ENCODE results near the gene CLCF1. TPM values are rescaled to one million over a fixed set of nuclear protein-coding genes. Genes with fewer than 3 reads are reported as not detected.
A peak's percentile ranks its signal among the peaks of the same experiment; 100 is the strongest.

CLCF1 gene
- polyA plus RNA-seq, 4 donors: 1.4 to 6.3 (median 3.0) TPM; not detected in 1

GRCh38 chr11:67371189-67371910 lies 2.0 kb downstream of the CLCF1 start:
- Histone ChIP-seq H3K27me3 (ENCODE audit: control insufficient read depth in 3 of 3, insufficient read depth in 3 of 3, low read length in 3 of 3) (peaks cover 0 to 7% (median 0%) of the 10 kb centered on the region in 3 donors), H3K4me3 (ENCODE audit: low read depth in 1 of 3, low read length in 3 of 3) (peak overlapping the region in 1 of 3 donors; percentile 47), H3K9me3 (ENCODE audit: control insufficient read depth in 2 of 2, insufficient read depth in 1 of 2, low read depth in 1 of 2, low read length in 1 of 2) (no peaks in the 10 kb centered on the region), H3K4me1 (ENCODE audit: control insufficient read depth in 3 of 3, insufficient read depth in 2 of 3, low read depth in 1 of 3, low read length in 2 of 3) (peaks cover 3 to 69% (median 8%) of the 10 kb centered on the region in 3 donors), H3K36me3 (ENCODE audit: control insufficient read depth in 3 of 3, insufficient read depth in 2 of 3, low read depth in 1 of 3, low read length in 3 of 3) (peaks cover 0 to 33% (median 0%) of the 10 kb centered on the region in 3 donors), H3K27ac (ENCODE audit: low read depth in 1 of 3, low read length in 2 of 3) (peak overlapping the region in 2 of 3 donors; percentile 36 to 70)
- FAIRE-seq (no peak), DNase-seq (peak; percentile 46 to 65)
- WGBS, 3 donors: 21 to 51% (median 30%) methylated on average over 8 of the region's 8 CpGs

- no peaks in the 10 kb centered on the region for H3K9me3 ChIP-seq (ENCODE audit: control insufficient read depth in 2 of 2, insufficient read depth in 1 of 2, low read depth in 1 of 2, low read length in 1 of 2)
- H3K36me3 ChIP-seq (ENCODE audit: control insufficient read depth in 3 of 3, insufficient read depth in 2 of 3, low read depth in 1 of 3, low read length in 3 of 3): peaks cover 0 to 39% (median 0%) of the 10 kb centered on the region in 3 donors
- peak overlapping the region; percentile 6 to 70 (median 33) for H3K27ac ChIP-seq (ENCODE audit: low read depth in 1 of 3, low read length in 2 of 3)
- WGBS, 3 donors: 56 to 73% (median 73%) methylated on average over 14 of the region's 14 CpGs
- H3K4me1 ChIP-seq (ENCODE audit: control insufficient read depth in 3 of 3, insufficient read depth in 2 of 3, low read depth in 1 of 3, low read length in 2 of 3): peaks cover 3 to 77% (median 8%) of the 10 kb centered on the region in 3 donors
- FAIRE-seq (no peak), DNase-seq (peak in 1 of 2 donors; percentile 26)
- peaks cover 0 to 2% (median 0%) of the 10 kb centered on the region in 3 donors for H3K27me3 ChIP-seq (ENCODE audit: control insufficient read depth in 3 of 3, insufficient read depth in 3 of 3, low read length in 3 of 3)
- peak overlapping the region in 1 of 3 donors; percentile 47 for H3K4me3 ChIP-seq (ENCODE audit: low read depth in 1 of 3, low read length in 3 of 3)
These were observed 2.9 kb downstream of the CLCF1 start for GRCh38 chr11:67370351-67371076.

GRCh38 chr11:67369801-67370284 lies 3.6 kb downstream of the CLCF1 start:
- no peak for FAIRE-seq
- peak overlapping the region in 2 of 3 donors; percentile 68 to 70 for H3K27ac ChIP-seq (ENCODE audit: low read depth in 1 of 3, low read length in 2 of 3)

GRCh38 chr11:67369275-67369674 lies 4.1 kb downstream of the CLCF1 start:
- peak overlapping the region in 2 of 3 donors; percentile 68 to 70 for H3K27ac ChIP-seq (ENCODE audit: low read depth in 1 of 3, low read length in 2 of 3)
- FAIRE-seq (no peak), DNase-seq (no peak)
- peaks cover 3 to 79% (median 3%) of the 10 kb centered on the region in 3 donors for H3K4me1 ChIP-seq (ENCODE audit: control insufficient read depth in 3 of 3, insufficient read depth in 2 of 3, low read depth in 1 of 3, low read length in 2 of 3)
- no peaks in the 10 kb centered on the region for H3K27me3 ChIP-seq (ENCODE audit: control insufficient read depth in 3 of 3, insufficient read depth in 3 of 3, low read length in 3 of 3)
- peaks cover 0 to 52% (median 0%) of the 10 kb centered on the region in 3 donors for H3K36me3 ChIP-seq (ENCODE audit: control insufficient read depth in 3 of 3, insufficient read depth in 2 of 3, low read depth in 1 of 3, low read length in 3 of 3)
- no peaks in the 10 kb centered on the region for H3K9me3 ChIP-seq (ENCODE audit: control insufficient read depth in 2 of 2, insufficient read depth in 1 of 2, low read depth in 1 of 2, low read length in 1 of 2)
- no peak overlapping the region for H3K4me3 ChIP-seq (ENCODE audit: low read depth in 1 of 3, low read length in 3 of 3)
- WGBS, 3 donors: 82 to 92% (median 83%) methylated on average over 8 of the region's 8 CpGs

More at GRCh38 chr11:67369801-67370284, 3.6 kb downstream of the CLCF1 start:
- Histone ChIP-seq H3K36me3 (ENCODE audit: control insufficient read depth in 3 of 3, insufficient read depth in 2 of 3, low read depth in 1 of 3, low read length in 3 of 3) (peaks cover 0 to 46% (median 0%) of the 10 kb centered on the region in 3 donors), H3K4me3 (ENCODE audit: low read depth in 1 of 3, low read length in 3 of 3) (no peak overlapping the region), H3K9me3 (ENCODE audit: control insufficient read depth in 2 of 2, insufficient read depth in 1 of 2, low read depth in 1 of 2, low read length in 1 of 2) (no peaks in the 10 kb centered on the region), H3K4me1 (ENCODE audit: control insufficient read depth in 3 of 3, insufficient read depth in 2 of 3, low read depth in 1 of 3, low read length in 2 of 3) (peaks cover 3 to 80% (median 8%) of the 10 kb centered on the region in 3 donors), H3K27me3 (ENCODE audit: control insufficient read depth in 3 of 3, insufficient read depth in 3 of 3, low read length in 3 of 3) (no peaks in the 10 kb centered on the region)
- WGBS, 3 donors: 62 to 67% (median 66%) methylated on average over 11 to 12 of the region's 12 CpGs
- no peak for DNase-seq

GRCh38 chr11:67368621-67369020 lies 4.8 kb downstream of the CLCF1 start:
- no peak for FAIRE-seq
- H3K4me1 ChIP-seq (ENCODE audit: control insufficient read depth in 3 of 3, insufficient read depth in 2 of 3, low read depth in 1 of 3, low read length in 2 of 3): peaks cover 0 to 73% (median under 1%) of the 10 kb centered on the region in 3 donors
- H3K36me3 ChIP-seq (ENCODE audit: control insufficient read depth in 3 of 3, insufficient read depth in 2 of 3, low read depth in 1 of 3, low read length in 3 of 3): peaks cover 0 to 58% (median 0%) of the 10 kb centered on the region in 3 donors
- WGBS, 3 donors: 68 to 86% (median 68%) methylated on average over 3 of the region's 3 CpGs
- H3K4me3 ChIP-seq (ENCODE audit: low read depth in 1 of 3, low read length in 3 of 3): no peak overlapping the region
- H3K9me3 ChIP-seq (ENCODE audit: control insufficient read depth in 2 of 2, insufficient read depth in 1 of 2, low read depth in 1 of 2, low read length in 1 of 2): no peaks in the 10 kb centered on the region
- DNase-seq: no peak
- no peaks in the 10 kb centered on the region for H3K27me3 ChIP-seq (ENCODE audit: control insufficient read depth in 3 of 3, insufficient read depth in 3 of 3, low read length in 3 of 3)
- peak overlapping the region in 1 of 3 donors; percentile 70 for H3K27ac ChIP-seq (ENCODE audit: low read depth in 1 of 3, low read length in 2 of 3)

GRCh38 chr11:67367761-67368227 lies 5.6 kb downstream of the CLCF1 start:
- H3K9me3 ChIP-seq (ENCODE audit: control insufficient read depth in 2 of 2, insufficient read depth in 1 of 2, low read depth in 1 of 2, low read length in 1 of 2): no peaks in the 10 kb centered on the region
- no peak overlapping the region for H3K4me3 ChIP-seq (ENCODE audit: low read depth in 1 of 3, low read length in 3 of 3)
- H3K27ac ChIP-seq (ENCODE audit: low read depth in 1 of 3, low read length in 2 of 3): peak overlapping the region in 1 of 3 donors; percentile 90
- H3K4me1 ChIP-seq (ENCODE audit: control insufficient read depth in 3 of 3, insufficient read depth in 2 of 3, low read depth in 1 of 3, low read length in 2 of 3): peaks cover 0 to 72% (median 0%) of the 10 kb centered on the region in 3 donors
- DNase-seq: no peak
- H3K27me3 ChIP-seq (ENCODE audit: control insufficient read depth in 3 of 3, insufficient read depth in 3 of 3, low read length in 3 of 3): no peaks in the 10 kb centered on the region
- 63 to 82% (median 75%) methylated on average over 6 to 7 of the region's 7 CpGs for WGBS, 3 donors
- FAIRE-seq: no peak
- H3K36me3 ChIP-seq (ENCODE audit: control insufficient read depth in 3 of 3, insufficient read depth in 2 of 3, low read depth in 1 of 3, low read length in 3 of 3): peaks cover 0 to 62% (median 0%) of the 10 kb centered on the region in 3 donors

- Histone ChIP-seq H3K36me3 (ENCODE audit: control insufficient read depth in 3 of 3, insufficient read depth in 2 of 3, low read depth in 1 of 3, low read length in 3 of 3) (peaks cover 0 to 62% (median 0%) of the 10 kb centered on the region in 3 donors), H3K27me3 (ENCODE audit: control insufficient read depth in 3 of 3, insufficient read depth in 3 of 3, low read length in 3 of 3) (no peaks in the 10 kb centered on the region), H3K9me3 (ENCODE audit: control insufficient read depth in 2 of 2, insufficient read depth in 1 of 2, low read depth in 1 of 2, low read length in 1 of 2) (no peaks in the 10 kb centered on the region), H3K4me1 (ENCODE audit: control insufficient read depth in 3 of 3, insufficient read depth in 2 of 3, low read depth in 1 of 3, low read length in 2 of 3) (peaks cover 0 to 70% (median 0%) of the 10 kb centered on the region in 3 donors), H3K4me3 (ENCODE audit: low read depth in 1 of 3, low read length in 3 of 3) (no peak overlapping the region), H3K27ac (ENCODE audit: low read depth in 1 of 3, low read length in 2 of 3) (peak overlapping the region in 2 of 3 donors; percentile 19 to 90)
- no peak for FAIRE-seq
- peak in 1 of 2 donors; percentile 80 for DNase-seq
- 45 to 55% (median 50%) methylated on average over 25 of the region's 25 CpGs for WGBS, 3 donors
These were observed 6.2 kb downstream of the CLCF1 start for GRCh38 chr11:67366961-67367760.
